HepG2 (cell line): ENCODE data around the gene SUCLA2. TPM values are rescaled to one million over a fixed set of nuclear protein-coding genes. Genes with fewer than 3 reads are reported as not detected.

Experiments
- AKAP8 ChIP-seq: sonication (generic); formaldehyde crosslinking; IDR thresholded peaks from 2 replicates; pipeline ENCODE4 v1.5.1; 2020; ENCODE audit warnings: mild to moderate bottlenecking, missing genetic modification reagents
- BHLHE40 ChIP-seq: IDR thresholded peaks from 2 replicates; pipeline ENCODE4 v1.6.1; 2011; ENCODE audit warnings: low read length, improper control_type of control experiment
- GATAD2A ChIP-seq: IDR thresholded peaks from 2 replicates; pipeline ENCODE4 v1.6.1; 2016
- ISX ChIP-seq: sonication (generic); formaldehyde crosslinking; conservative IDR thresholded peaks from 2 replicates; pipeline ENCODE4 v1.5.0; 2020; ENCODE audit warnings: missing genetic modification reagents
- KLF12 ChIP-seq: sonication (generic); formaldehyde crosslinking; IDR thresholded peaks from 2 replicates; pipeline ENCODE4 v1.4.0; 2020; ENCODE audit warnings: missing genetic modification reagents, borderline replicate concordance
- MIER3 ChIP-seq: IDR thresholded peaks from 2 replicates; pipeline ENCODE4 v1.6.1; 2016; ENCODE audit warnings: missing compliant biosample characterization, borderline replicate concordance
- RBFOX2 ChIP-seq: fragments of 200-400 bp; formaldehyde crosslinking; IDR thresholded peaks from 2 replicates; pipeline ENCODE4 v1.6.1; 2017; ENCODE audit warnings: low read depth, mild to moderate bottlenecking, low read length
- SALL1 ChIP-seq: sonication (generic); formaldehyde crosslinking; IDR thresholded peaks from 2 replicates; pipeline ENCODE4 v1.8.0; 2022; ENCODE audit warnings: mild to moderate bottlenecking, missing genetic modification reagents
- TSC22D2 ChIP-seq: sonication (generic); formaldehyde crosslinking; IDR thresholded peaks from 2 replicates; pipeline ENCODE4 v1.5.1; 2020; ENCODE audit warnings: missing genetic modification reagents, mild to moderate bottlenecking, borderline replicate concordance
- WIZ ChIP-seq: sonication (generic); formaldehyde crosslinking; IDR thresholded peaks from 2 replicates; pipeline ENCODE4 v1.5.1; 2020; ENCODE audit warnings: mild to moderate bottlenecking, missing genetic modification reagents
- ZBTB40 ChIP-seq, 2 experiments: fragments of 450-650 bp in 1 of 2; sonication (generic) in 1 of 2; formaldehyde crosslinking in 1 of 2; IDR thresholded peaks; 2 replicates each; pipeline versions ENCODE4 v1.6.1 to v1.8.0; 2016 to 2022; ENCODE audit warnings: antibody characterized with exemption in 1 of 2, mild to moderate bottlenecking in 1 of 2, missing genetic modification reagents in 1 of 2
- ZNF609 ChIP-seq: sonication (generic); formaldehyde crosslinking; IDR thresholded peaks from 2 replicates; pipeline ENCODE4 v1.4.0; 2020; ENCODE audit warnings: mild to moderate bottlenecking, missing genetic modification reagents, borderline replicate concordance
- polyA plus RNA-seq, 8 experiments: library from polyadenylated mRNA; depleted of rRNA in 3 of 8; stranded (reverse) in 7 of 8; unstranded in 1 of 8; fragments of >200 nt; fragmentation: Illumina TruSeq in 4 of 8; extraction: Trizol in 4 of 8; gene quantifications; 2 replicates each; pipeline versions ENCODE4 v1.2.1 to v1.2.3, GENCODE V29; 2011 to 2016; ENCODE audit warnings: low read depth in 4 of 8, missing spikeins in 1 of 8, mixed read lengths in 1 of 8; ENCODE audit not compliant: insufficient read depth in 1 of 8
- total RNA-seq, 5 experiments: library from RNA; depleted of rRNA; stranded (reverse); fragments of >200 nt; fragmentation: Illumina TruSeq; extraction: Trizol; gene quantifications; 2 replicates each; pipeline ENCODE4 v1.2.3, GENCODE V29; 2016; ENCODE audit warnings: low read depth in 1 of 5

SUCLA2 gene
- total and polyA plus RNA-seq, 2 of the 13 experiments (the other 11 are each of a cell fraction or from before 2014, with no cell fraction given): 28.4 to 77.1 TPM

GRCh38 chr13:48037346-48038173, 36.5 kb upstream of the SUCLA2 start, which contains the start of gene NUDT15 (continued):
- TF ChIP-seq ZBTB40 (IDR thresholded peaks at IDR 0.05): no peak
- TF ChIP-seq ZBTB40 (CRISPR knock-in tag; IDR thresholded peaks at IDR 0.05): peak; percentile 89
- peak; percentile 87 for TF ChIP-seq ZNF609 (CRISPR knock-in tag)
- TF ChIP-seq AKAP8: no peak; the same call in 1 of the 2 replicates
- peak; percentile 75 for TF ChIP-seq SALL1 (CRISPR knock-in tag)
- peak; percentile 9; the same call in 1 of the 2 replicates for TF ChIP-seq TSC22D2
- TF ChIP-seq MIER3 (CRISPR knock-in tag): peak; percentile 33; the same call in 1 of the 2 replicates
- TF ChIP-seq GATAD2A (CRISPR knock-in tag): peak; percentile 69; the same call in 1 of the 2 replicates
- peak; percentile 49; the same call in 1 of the 2 replicates for TF ChIP-seq KLF12 (CRISPR knock-in tag)
- peak; percentile 100 for TF ChIP-seq RBFOX2
- TF ChIP-seq WIZ (CRISPR knock-in tag): no peak; the same call in 1 of the 2 replicates
- peak; percentile 41 for TF ChIP-seq BHLHE40
- no peak for TF ChIP-seq ISX
